Neural progenitor cell (in vitro differentiated cells): ENCODE measurements around the gene ERO1A. TPM values are rescaled to one million over a fixed set of nuclear protein-coding genes. Genes with fewer than 3 reads are reported as not detected.

Experiments
- DNase-seq: peaks from one replicate; pipeline ENCODE4 v3.0.0-alpha.2; 2016; ENCODE audit warnings: low spot score
- H2AFZ ChIP-seq: fragments of 200-600 bp; sonication (generic); replicated peaks from 2 replicates; pipeline ENCODE4 v1.6.1; 2016; ENCODE audit warnings: antibody characterized with exemption
- H3F3A ChIP-seq: fragments of 200-600 bp; sonication (generic); 2 replicates; pipeline ENCODE4 v1.6.1; 2016; ENCODE audit warnings: antibody characterized with exemption, low read depth
- H3K27ac ChIP-seq: fragments of 200-600 bp; sonication (generic); 2 replicates; pipeline ENCODE4 v1.5.1; 2016; ENCODE audit warnings: mild to moderate bottlenecking
- H3K27me3 ChIP-seq: fragments of 200-600 bp; sonication (generic); 2 replicates; pipeline ENCODE4 v1.6.1; 2016; ENCODE audit warnings: mild to moderate bottlenecking, moderate library complexity
- H3K36me3 ChIP-seq: fragments of 200-600 bp; sonication (generic); 2 replicates; pipeline ENCODE4 v1.5.1; 2016
- H3K4me1 ChIP-seq: fragments of 200-600 bp; sonication (generic); 2 replicates; pipeline ENCODE4 v1.6.1; 2016; ENCODE audit warnings: mixed run types
- H3K4me2 ChIP-seq: fragments of 200-600 bp; sonication (generic); 2 replicates; pipeline ENCODE4 v1.6.1; 2016
- H3K4me3 ChIP-seq: fragments of 200-600 bp; sonication (generic); 2 replicates; pipeline ENCODE4 v1.5.1; 2016
- H3K79me2 ChIP-seq: fragments of 200-600 bp; sonication (generic); 2 replicates; pipeline ENCODE4 v1.6.1; 2016; ENCODE audit warnings: low read depth
- H3K9ac ChIP-seq: fragments of 200-600 bp; sonication (generic); 2 replicates; pipeline ENCODE4 v1.6.1; 2016
- H3K9me3 ChIP-seq: fragments of 200-600 bp; sonication (generic); 2 replicates; pipeline ENCODE4 v1.5.1; 2016; ENCODE audit warnings: low read depth
- H4K20me1 ChIP-seq: fragments of 200-600 bp; sonication (generic); 2 replicates; pipeline ENCODE4 v1.6.1; 2016; ENCODE audit warnings: low read depth
- H3K27ac Mint-ChIP-seq: 3 replicates; pipeline ENCODE4 v1.8.0; 2021; ENCODE audit warnings: mixed read lengths
- H3K27me3 Mint-ChIP-seq: 2 replicates; pipeline ENCODE4 v1.8.0; 2022; ENCODE audit warnings: low read depth, mild to moderate bottlenecking, inconsistent platforms, moderate library complexity, mixed read lengths; ENCODE audit not compliant: insufficient read depth
- H3K36me3 Mint-ChIP-seq: 3 replicates; pipeline ENCODE4 v1.8.0; 2021; ENCODE audit warnings: mixed read lengths
- H3K4me1 Mint-ChIP-seq: 3 replicates; pipeline ENCODE4 v1.8.0; 2021; ENCODE audit warnings: mixed read lengths
- H3K4me3 Mint-ChIP-seq: 3 replicates; pipeline ENCODE4 v1.8.0; 2021; ENCODE audit warnings: mild to moderate bottlenecking, moderate library complexity, mixed read lengths
- H3K9me3 Mint-ChIP-seq: 3 replicates; pipeline ENCODE4 v1.8.0; 2020; ENCODE audit warnings: mixed read lengths
- CTCF ChIP-seq: fragments of 200-600 bp; sonication (generic); IDR thresholded peaks from 2 replicates; pipeline ENCODE4 v1.5.1; 2017; ENCODE audit warnings: antibody characterized with exemption, mild to moderate bottlenecking
- EZH2 ChIP-seq: fragments of 200-600 bp; sonication (generic); IDR thresholded peaks from 2 replicates; pipeline ENCODE4 v1.6.1; 2017; ENCODE audit warnings: antibody characterized with exemption, mild to moderate bottlenecking, moderate library complexity
- EZH2phosphoT487 ChIP-seq: fragments of 200-600 bp; sonication (generic); IDR thresholded peaks from 2 replicates; pipeline ENCODE4 v1.6.1; 2017; ENCODE audit warnings: antibody characterized with exemption
- total RNA-seq: library from RNA; depleted of rRNA; stranded (reverse); fragments of >200 nt; gene quantifications from 2 replicates; pipeline ENCODE4 v1.2.3, GENCODE V29; 2015; ENCODE audit warnings: low replicate concordance

The ERO1A gene, protein sequence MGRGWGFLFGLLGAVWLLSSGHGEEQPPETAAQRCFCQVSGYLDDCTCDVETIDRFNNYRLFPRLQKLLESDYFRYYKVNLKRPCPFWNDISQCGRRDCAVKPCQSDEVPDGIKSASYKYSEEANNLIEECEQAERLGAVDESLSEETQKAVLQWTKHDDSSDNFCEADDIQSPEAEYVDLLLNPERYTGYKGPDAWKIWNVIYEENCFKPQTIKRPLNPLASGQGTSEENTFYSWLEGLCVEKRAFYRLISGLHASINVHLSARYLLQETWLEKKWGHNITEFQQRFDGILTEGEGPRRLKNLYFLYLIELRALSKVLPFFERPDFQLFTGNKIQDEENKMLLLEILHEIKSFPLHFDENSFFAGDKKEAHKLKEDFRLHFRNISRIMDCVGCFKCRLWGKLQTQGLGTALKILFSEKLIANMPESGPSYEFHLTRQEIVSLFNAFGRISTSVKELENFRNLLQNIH
- 41.1 and 54.1 TPM in 2 replicates for total RNA-seq

GRCh38 chr14:52695481-52696091 lies at the start of gene ERO1A:
TSS of gene ERO1A (minus strand) at chr14:52695558. CDS start at chr14:52695481, 77 bp downstream.
- Histone ChIP-seq H3K4me1 (peaks cover 13% of the 10 kb centered on the region), H3K9me3 (no peaks in the 10 kb centered on the region), H3K4me2 (peak within 1 kb of the TSS; percentile 80), H3K9ac (peak within 1 kb of the TSS; percentile 57), H4K20me1 (peaks cover 27% of the 10 kb centered on the region), H3F3A (peaks cover 31% of the 10 kb centered on the region), H3K27me3 (peaks cover 6% of the 10 kb centered on the region), H3K27ac (peak within 1 kb of the TSS; percentile 35), H3K36me3 (no peaks in the 10 kb centered on the region), H2AFZ (peak within 1 kb of the TSS; percentile 39), H3K79me2 (peaks cover 41% of the 10 kb centered on the region), H3K4me3 (peak within 1 kb of the TSS; percentile 59)
- Mint-ChIP-seq H3K4me1 (peaks cover 20% of the 10 kb centered on the region), H3K27ac (peak within 1 kb of the TSS; percentile 86), H3K27me3 (peaks cover 3% of the 10 kb centered on the region), H3K9me3 (no peaks in the 10 kb centered on the region), H3K36me3 (no peaks in the 10 kb centered on the region), H3K4me3 (peak within 1 kb of the TSS; percentile 98)
- peak; percentile 85 for DNase-seq
- TF ChIP-seq EZH2 = no peak
- no peak for TF ChIP-seq CTCF
- TF ChIP-seq EZH2phosphoT487 = no peak

- Mint-ChIP-seq H3K27ac (no peak overlapping the region), H3K9me3 (no peaks in the 10 kb centered on the region), H3K27me3 (no peaks in the 10 kb centered on the region), H3K4me1 (no peaks in the 10 kb centered on the region), H3K36me3 (peaks cover 16% of the 10 kb centered on the region), H3K4me3 (no peak overlapping the region)
- H3K27me3 ChIP-seq = no peaks in the 10 kb centered on the region
- TF ChIP-seq CTCF = no peak
- TF ChIP-seq EZH2phosphoT487 = no peak
- TF ChIP-seq EZH2 = no peak
- H3K9ac ChIP-seq = no peak overlapping the region
- peaks cover 9% of the 10 kb centered on the region for H3K36me3 ChIP-seq
- no peak overlapping the region for H3K27ac ChIP-seq
- H3K9me3 ChIP-seq = no peaks in the 10 kb centered on the region
- no peak for DNase-seq
- H4K20me1 ChIP-seq = peaks cover 5% of the 10 kb centered on the region
- no peaks in the 10 kb centered on the region for H3F3A ChIP-seq
- peaks cover 92% of the 10 kb centered on the region for H3K79me2 ChIP-seq
- no peak overlapping the region for H3K4me3 ChIP-seq
- no peak overlapping the region for H2AFZ ChIP-seq
- H3K4me1 ChIP-seq = peaks cover 6% of the 10 kb centered on the region
- no peak overlapping the region for H3K4me2 ChIP-seq
These were observed 46.5 kb upstream of the ERO1A start for GRCh38 chr14:52741865-52742264.

DNA sequence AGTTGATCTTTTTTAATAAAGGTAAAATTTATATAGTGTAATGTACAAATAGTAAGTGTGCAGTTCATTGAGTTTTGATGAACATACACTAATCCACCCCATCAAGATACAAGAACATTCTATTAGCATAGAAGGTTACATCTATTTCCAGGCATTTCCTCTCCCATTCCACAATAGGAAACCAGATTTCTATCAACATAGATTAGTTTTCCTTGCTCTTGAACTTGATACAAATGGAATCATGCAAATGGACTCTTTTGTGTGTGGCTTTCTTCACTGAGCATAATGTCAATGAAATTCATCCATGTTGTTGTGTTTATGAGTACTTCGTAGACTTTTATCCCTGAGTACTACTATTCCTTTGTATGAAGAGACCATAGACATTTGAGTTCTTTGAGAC lies 45.4 kb upstream of the ERO1A start:
- Histone ChIP-seq H3K9ac (no peak overlapping the region), H3F3A (peaks cover 8% of the 10 kb centered on the region), H3K27ac (no peak overlapping the region), H3K36me3 (peaks cover 9% of the 10 kb centered on the region), H4K20me1 (peaks cover 12% of the 10 kb centered on the region), H3K79me2 (peaks cover 100% of the 10 kb centered on the region), H2AFZ (no peak overlapping the region), H3K4me1 (peaks cover 17% of the 10 kb centered on the region), H3K4me3 (no peak overlapping the region), H3K27me3 (no peaks in the 10 kb centered on the region), H3K4me2 (no peak overlapping the region), H3K9me3 (no peaks in the 10 kb centered on the region)
- no peaks in the 10 kb centered on the region for H3K27me3 Mint-ChIP-seq
- TF ChIP-seq EZH2 = no peak
- TF ChIP-seq EZH2phosphoT487 = no peak
- no peak for TF ChIP-seq CTCF
- no peak overlapping the region for H3K27ac Mint-ChIP-seq
- DNase-seq = no peak
- H3K4me1 Mint-ChIP-seq = peaks cover 4% of the 10 kb centered on the region
- H3K36me3 Mint-ChIP-seq = peaks cover 16% of the 10 kb centered on the region
- H3K9me3 Mint-ChIP-seq = no peaks in the 10 kb centered on the region
- H3K4me3 Mint-ChIP-seq = no peak overlapping the region
